ENCODE measurements around the gene USP13.
A peak's percentile ranks its signal among the peaks of the same experiment; 100 is the strongest.

Gene USP13

GRCh38 chr3:179652447-179653095 is at the start of gene USP13:
Gene USP13 (plus strand): TSS chr3:179653040. CDS start chr3:179653226, 186 bp downstream.
- peaks cover 1% of the 10 kb centered on the region for H3K27me3 Mint-ChIP-seq
- H3K9me3 Mint-ChIP-seq, result no peaks in the 10 kb centered on the region
- peaks cover 37% of the 10 kb centered on the region for H3K4me1 Mint-ChIP-seq
- H3K4me3 Mint-ChIP-seq, result peak within 1 kb of the TSS; percentile 94
- peaks cover 2% of the 10 kb centered on the region for H3K36me3 Mint-ChIP-seq
- peak within 1 kb of the TSS; percentile 87 for H3K27ac Mint-ChIP-seq

DNA sequence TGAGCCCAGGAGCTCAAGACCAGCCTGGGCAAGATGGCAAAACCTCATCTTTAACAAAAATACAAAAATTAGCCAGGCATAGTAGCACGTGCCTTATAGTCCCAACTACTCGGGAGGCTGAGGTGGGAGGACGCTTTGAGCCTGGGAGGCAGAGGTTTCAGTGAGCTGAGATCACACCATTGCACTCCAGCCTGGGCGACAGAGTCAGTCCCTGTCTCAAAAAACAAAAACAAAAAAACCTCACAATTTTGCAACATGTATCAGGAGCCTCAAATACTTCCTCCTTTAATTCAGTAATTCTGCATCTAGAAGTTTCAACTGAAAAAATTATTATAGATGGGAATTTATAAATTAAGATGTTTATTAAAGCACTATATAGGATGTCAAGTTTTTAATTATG is 49.5 kb upstream of the USP13 start:
- peaks cover 50% of the 10 kb centered on the region for H3K4me1 Mint-ChIP-seq
- peak overlapping the region; percentile 100 for H3K27ac Mint-ChIP-seq
- no peaks in the 10 kb centered on the region for H3K9me3 Mint-ChIP-seq
- H3K27me3 Mint-ChIP-seq, result no peaks in the 10 kb centered on the region
- H3K36me3 Mint-ChIP-seq, result peaks cover 5% of the 10 kb centered on the region
- H3K4me3 Mint-ChIP-seq, result peak overlapping the region; percentile 100

GRCh38 chr3:179603831-179604230 is 49.0 kb upstream of the USP13 start:
- Mint-ChIP-seq H3K27ac (peak overlapping the region; percentile 100), H3K9me3 (no peaks in the 10 kb centered on the region), H3K27me3 (no peaks in the 10 kb centered on the region), H3K36me3 (peaks cover 5% of the 10 kb centered on the region), H3K4me3 (peak overlapping the region; percentile 100), H3K4me1 (peaks cover 53% of the 10 kb centered on the region)

DNA sequence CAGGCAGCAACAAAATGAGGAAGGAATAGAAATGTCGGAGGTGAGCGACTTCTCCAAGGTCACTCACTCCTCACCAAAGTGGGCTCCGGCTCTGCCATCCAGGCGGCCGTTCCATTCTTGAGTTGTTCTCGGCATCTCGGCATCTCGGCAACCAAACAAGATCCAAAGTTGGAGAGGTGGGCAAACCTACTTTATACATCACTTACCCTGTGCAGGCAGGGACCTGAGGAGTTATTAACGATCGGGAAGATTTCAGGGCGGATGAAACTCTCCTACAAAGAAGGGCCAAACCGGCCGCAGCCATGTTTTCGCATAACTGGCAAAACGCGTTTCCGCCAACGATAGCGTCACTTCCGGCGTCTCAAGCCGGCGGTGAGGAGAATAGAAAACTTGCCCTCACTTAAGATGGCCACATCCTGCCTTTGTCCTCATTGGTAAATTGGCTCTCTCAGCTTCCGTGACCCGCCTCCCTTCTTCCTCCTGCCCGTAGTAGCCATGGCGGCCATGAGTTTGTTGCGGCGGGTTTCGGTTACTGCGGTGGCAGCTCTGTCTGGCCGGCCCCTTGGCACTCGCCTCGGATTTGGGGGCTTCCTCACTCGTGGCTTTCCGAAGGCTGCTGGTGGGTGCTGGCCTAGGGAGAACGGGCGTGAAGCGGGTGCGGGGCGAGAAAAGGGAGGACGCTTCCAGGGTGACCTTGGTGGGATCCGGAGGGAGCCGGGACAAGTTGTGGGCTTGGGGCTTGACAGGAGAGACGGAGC is 48.3 kb upstream of the USP13 start, which contains the start of the genes MRPL47 and NDUFB5:
Gene MRPL47, minus strand, starts transcription at position 318 of the 758 bp plus-strand sequence. Its CDS starts 14 bp downstream, at position 304.
Gene NDUFB5, plus strand, starts transcription at position 474 of the 758 bp plus-strand sequence. Its CDS starts 22 bp downstream, at position 496.
- Mint-ChIP-seq H3K27ac (peak within 1 kb of the TSS; percentile 100), H3K4me3 (peak within 1 kb of the TSS; percentile 100), H3K36me3 (peaks cover 5% of the 10 kb centered on the region), H3K27me3 (no peaks in the 10 kb centered on the region), H3K9me3 (no peaks in the 10 kb centered on the region), H3K4me1 (peaks cover 57% of the 10 kb centered on the region)

DNA sequence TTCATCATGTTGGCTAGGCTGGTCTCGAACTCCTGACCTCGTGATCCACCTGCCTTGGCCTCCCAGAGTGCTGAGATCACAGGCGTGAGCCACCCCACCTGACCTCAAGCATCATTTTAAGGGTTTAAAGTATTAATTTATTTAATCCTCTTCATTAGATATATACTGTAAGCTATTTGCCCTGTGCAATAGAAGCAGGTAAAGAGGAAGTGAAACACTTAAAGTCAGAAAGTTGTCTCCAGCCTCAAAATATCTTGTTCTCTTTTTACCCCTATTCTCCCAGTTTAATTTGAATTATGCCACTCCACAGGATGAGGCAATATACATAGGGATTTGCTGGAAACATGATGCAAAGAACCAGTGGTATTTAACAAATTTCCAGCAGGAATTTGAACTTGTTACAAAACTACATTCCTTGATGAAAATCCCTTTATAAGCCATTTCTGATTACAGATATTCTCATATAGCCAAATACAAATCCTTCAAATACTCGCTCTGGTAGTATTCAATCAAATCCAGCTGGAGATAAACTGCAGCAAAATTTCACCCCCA is 46.2 kb upstream of the USP13 start:
- peak overlapping the region; percentile 77 for H3K27ac Mint-ChIP-seq
- H3K4me1 Mint-ChIP-seq, result peaks cover 65% of the 10 kb centered on the region
- peaks cover 7% of the 10 kb centered on the region for H3K36me3 Mint-ChIP-seq
- no peaks in the 10 kb centered on the region for H3K27me3 Mint-ChIP-seq
- H3K4me3 Mint-ChIP-seq, result peak overlapping the region; percentile 58
- no peaks in the 10 kb centered on the region for H3K9me3 Mint-ChIP-seq

DNA sequence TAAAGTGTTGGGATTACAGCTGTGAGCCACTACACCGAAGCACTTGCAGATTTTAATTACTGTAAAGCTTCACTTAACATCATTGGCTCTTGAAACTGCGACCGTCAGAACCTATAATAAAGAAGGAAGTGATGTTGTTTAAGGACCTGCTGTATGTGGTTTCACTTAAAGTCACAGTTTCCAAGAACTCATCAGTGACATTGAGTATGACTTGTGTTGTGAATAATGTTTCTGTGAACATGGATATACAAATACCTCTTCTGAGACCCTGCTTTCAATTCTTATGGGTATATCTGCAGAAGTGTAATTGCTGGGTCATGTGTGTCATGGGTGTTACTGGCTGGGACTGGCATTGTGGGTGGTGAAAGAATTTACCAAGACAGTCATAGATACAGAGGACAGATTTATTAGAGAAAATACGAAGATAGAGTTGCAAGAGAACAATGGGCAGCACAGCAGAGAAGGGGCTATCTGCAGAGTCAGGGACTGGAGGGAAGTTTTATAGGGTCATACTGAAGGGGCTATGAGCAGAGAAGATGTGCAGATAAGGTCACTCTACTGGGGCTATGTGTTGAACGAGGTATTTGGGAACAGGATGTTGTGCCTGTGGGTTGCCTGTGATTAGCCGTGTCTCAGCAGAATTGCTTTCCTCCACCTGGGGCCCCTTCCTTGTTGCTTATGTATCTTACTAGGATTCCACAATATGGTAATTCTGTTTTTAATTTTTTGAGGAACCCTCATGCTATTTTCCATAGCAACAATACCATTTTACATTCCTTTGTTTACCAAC is 43.7 kb upstream of the USP13 start:
- Mint-ChIP-seq H3K4me3 (peak overlapping the region; percentile 15), H3K36me3 (peaks cover 7% of the 10 kb centered on the region), H3K27me3 (no peaks in the 10 kb centered on the region), H3K9me3 (no peaks in the 10 kb centered on the region), H3K27ac (peak overlapping the region; percentile 84), H3K4me1 (peaks cover 59% of the 10 kb centered on the region)

DNA sequence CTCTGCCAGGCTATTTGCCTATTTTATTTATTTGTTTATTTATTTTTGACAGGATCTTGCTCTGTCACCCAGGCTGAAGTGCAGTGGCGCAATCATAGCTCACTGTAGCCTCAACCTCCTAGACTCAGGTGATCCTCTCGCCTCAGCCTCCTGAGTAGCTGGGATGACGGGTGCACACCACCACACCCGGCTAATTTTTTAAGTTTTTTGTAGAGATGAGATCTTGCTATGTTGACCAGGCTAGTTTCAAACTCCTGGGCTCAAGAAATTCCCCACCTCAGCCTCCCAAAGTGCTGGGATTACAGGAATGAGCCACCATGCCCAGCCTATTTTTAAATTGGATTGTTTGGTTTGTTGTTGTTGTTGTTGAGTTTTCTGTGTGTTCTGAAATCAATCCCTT is 42.8 kb upstream of the USP13 start:
- Mint-ChIP-seq H3K27ac (no peak overlapping the region), H3K4me3 (no peak overlapping the region), H3K4me1 (peaks cover 50% of the 10 kb centered on the region), H3K36me3 (peaks cover 2% of the 10 kb centered on the region), H3K27me3 (no peaks in the 10 kb centered on the region), H3K9me3 (no peaks in the 10 kb centered on the region)

DNA sequence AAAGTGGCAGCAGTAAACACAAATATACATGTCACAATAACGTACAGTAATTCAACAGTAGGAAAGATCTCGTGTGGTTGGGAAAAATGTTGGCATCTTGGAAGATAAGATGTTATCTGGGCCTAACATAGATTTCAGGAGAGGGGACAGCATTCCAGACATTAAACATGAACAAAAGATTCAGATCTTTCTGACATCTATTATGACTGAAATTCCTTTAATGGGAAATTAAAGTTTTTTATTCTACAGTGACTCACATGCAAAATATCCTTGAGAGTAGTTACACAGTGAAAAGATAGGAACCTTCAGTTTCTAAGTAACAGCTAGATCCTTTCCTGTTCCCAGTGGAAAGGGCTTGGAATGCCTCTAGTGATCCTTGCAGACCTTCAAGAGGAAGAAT is 39.0 kb upstream of the USP13 start:
- Mint-ChIP-seq H3K27me3 (no peaks in the 10 kb centered on the region), H3K4me3 (no peak overlapping the region), H3K36me3 (peaks cover 9% of the 10 kb centered on the region), H3K27ac (no peak overlapping the region), H3K4me1 (peaks cover 25% of the 10 kb centered on the region), H3K9me3 (no peaks in the 10 kb centered on the region)

DNA sequence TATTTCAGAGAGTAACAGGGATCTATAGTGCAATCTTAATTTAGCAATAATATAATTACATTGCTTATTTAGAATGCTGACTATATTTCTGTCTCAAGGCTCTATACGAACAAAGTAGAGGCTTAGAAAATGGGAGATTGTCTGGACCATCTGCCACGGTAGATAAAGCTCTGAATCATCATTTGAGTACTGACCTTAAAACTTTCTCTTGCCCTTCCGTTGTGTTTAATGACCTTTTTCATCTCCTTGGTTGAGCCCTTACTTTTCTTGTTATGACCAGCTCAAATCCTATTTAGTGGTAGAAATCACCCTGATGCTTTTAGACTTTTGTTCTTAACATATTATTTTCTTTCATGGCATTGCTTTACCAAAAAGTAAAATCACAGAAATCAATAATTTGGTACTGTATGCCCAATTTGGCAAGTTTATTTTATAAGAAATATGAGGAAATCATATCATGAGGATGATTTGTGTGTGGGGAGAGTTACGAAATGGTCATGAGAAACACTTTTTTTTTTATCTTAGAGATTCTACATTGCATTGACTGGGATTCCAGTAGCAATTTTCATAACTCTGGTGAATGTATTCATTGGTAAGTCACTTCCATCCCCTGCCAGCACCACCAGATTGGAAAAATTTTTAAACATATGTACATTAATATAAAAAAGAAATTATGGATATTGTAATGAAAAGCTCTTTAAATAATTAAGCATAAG is 37.2 kb upstream of the USP13 start:
- H3K27me3 Mint-ChIP-seq, result no peaks in the 10 kb centered on the region
- no peaks in the 10 kb centered on the region for H3K9me3 Mint-ChIP-seq
- H3K4me1 Mint-ChIP-seq, result peaks cover 14% of the 10 kb centered on the region
- H3K36me3 Mint-ChIP-seq, result peaks cover 15% of the 10 kb centered on the region
- no peak overlapping the region for H3K27ac Mint-ChIP-seq
- no peak overlapping the region for H3K4me3 Mint-ChIP-seq

- Mint-ChIP-seq H3K27ac (no peak overlapping the region), H3K36me3 (peaks cover 28% of the 10 kb centered on the region), H3K27me3 (no peaks in the 10 kb centered on the region), H3K9me3 (no peaks in the 10 kb centered on the region), H3K4me3 (no peak overlapping the region), H3K4me1 (no peaks in the 10 kb centered on the region)
Observed at GRCh38 chr3:179622023-179622422, 30.8 kb upstream of the USP13 start.

- Mint-ChIP-seq H3K4me3 (no peak overlapping the region), H3K4me1 (no peaks in the 10 kb centered on the region), H3K9me3 (no peaks in the 10 kb centered on the region), H3K27ac (no peak overlapping the region), H3K36me3 (peaks cover 23% of the 10 kb centered on the region), H3K27me3 (no peaks in the 10 kb centered on the region)
Observed at GRCh38 chr3:179624451-179624850, 28.4 kb upstream of the USP13 start.

DNA sequence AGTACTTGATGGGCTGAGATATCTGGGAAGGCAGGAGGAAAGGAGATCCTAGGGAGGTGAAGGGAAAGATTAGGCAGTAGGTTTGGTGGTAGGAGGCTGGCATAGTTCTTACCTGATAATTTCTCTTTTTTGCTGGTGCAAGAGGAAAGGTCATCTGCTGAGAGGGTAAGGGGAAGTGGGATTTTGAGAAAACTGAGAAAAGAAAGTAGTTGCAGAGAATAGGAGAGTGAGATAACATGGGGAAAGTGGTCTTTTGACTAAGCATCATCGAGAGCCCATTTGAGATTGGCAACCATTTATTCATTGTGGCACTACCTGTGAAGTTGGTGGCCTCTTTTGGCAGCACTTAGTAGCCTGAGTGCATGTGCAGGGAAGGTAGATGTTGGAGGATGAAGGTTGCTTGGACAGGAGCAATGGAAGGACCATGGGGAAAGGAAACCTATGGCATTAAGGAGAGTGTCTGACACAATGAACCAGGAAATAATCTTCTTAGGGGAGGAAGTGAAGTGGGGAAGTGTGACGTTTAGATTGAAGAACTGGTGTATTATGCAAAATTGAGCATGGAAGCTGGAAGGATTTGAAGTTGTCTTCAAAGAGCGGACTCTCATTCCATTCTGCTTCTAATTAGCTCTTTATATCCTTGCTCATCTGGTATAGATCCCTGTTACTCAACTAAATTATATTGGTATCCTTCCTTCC is 21.9 kb upstream of the USP13 start:
- H3K36me3 Mint-ChIP-seq, result peaks cover 2% of the 10 kb centered on the region
- H3K4me3 Mint-ChIP-seq, result no peak overlapping the region
- no peak overlapping the region for H3K27ac Mint-ChIP-seq
- H3K4me1 Mint-ChIP-seq, result no peaks in the 10 kb centered on the region
- H3K9me3 Mint-ChIP-seq, result no peaks in the 10 kb centered on the region
- no peaks in the 10 kb centered on the region for H3K27me3 Mint-ChIP-seq

DNA sequence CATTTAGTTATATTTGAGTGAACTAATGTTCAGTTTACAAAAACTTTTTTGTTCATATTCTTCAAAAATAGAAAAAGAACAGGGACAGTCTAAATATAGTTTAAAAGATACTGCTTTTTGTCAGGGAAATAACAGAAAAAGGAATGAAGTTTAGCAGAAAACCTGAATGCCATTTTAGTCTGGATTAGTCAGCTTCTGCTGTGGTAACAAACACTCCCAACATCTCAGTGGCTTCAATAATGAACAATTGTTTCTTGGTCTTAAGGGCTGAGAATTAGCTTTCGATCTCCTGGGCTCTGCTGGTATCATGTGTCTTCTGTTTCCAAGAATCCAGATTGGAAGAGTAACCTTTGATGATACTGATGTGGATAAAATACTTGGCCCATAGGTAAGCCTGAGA is 12.4 kb upstream of the USP13 start:
- Mint-ChIP-seq H3K9me3 (no peaks in the 10 kb centered on the region), H3K4me3 (no peak overlapping the region), H3K27me3 (no peaks in the 10 kb centered on the region), H3K27ac (no peak overlapping the region), H3K4me1 (no peaks in the 10 kb centered on the region), H3K36me3 (peaks cover 2% of the 10 kb centered on the region)

- Mint-ChIP-seq H3K27ac (no peak overlapping the region), H3K27me3 (no peaks in the 10 kb centered on the region), H3K4me1 (no peaks in the 10 kb centered on the region), H3K9me3 (no peaks in the 10 kb centered on the region), H3K4me3 (no peak overlapping the region), H3K36me3 (peaks cover 2% of the 10 kb centered on the region)
Observed at GRCh38 chr3:179642871-179643270, 10.0 kb upstream of the USP13 start.

Data from activated naive CD4-positive, alpha-beta T cell treated with anti-CD3 and anti-CD28 coated beads, Interleukin-2, amount 50 U/mL, for 24 hours (primary cell).